ENCODE measurements around the gene EWSR1.

Gene EWSR1

DNA sequence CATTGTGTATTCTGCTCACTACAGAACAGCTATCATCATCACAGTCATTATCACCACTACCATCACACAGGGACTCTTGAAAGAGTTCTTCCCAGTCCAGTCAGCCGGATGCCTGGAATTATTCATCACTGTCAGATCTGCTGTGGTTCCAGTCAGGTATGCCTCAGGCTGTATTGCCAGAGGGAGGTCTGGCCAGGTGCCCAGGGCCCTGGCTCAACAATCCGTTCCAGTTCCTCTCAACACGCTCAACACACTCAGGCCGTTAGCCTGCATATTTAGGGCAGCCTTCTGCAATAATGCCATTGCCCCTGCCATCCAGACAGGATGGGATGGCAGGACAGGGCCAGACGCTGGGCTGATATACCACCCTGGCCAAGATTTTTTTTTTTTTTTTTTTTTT, 76.1 kb downstream of the EWSR1 start (continued):
- TF ChIP-seq, protein P1, sequence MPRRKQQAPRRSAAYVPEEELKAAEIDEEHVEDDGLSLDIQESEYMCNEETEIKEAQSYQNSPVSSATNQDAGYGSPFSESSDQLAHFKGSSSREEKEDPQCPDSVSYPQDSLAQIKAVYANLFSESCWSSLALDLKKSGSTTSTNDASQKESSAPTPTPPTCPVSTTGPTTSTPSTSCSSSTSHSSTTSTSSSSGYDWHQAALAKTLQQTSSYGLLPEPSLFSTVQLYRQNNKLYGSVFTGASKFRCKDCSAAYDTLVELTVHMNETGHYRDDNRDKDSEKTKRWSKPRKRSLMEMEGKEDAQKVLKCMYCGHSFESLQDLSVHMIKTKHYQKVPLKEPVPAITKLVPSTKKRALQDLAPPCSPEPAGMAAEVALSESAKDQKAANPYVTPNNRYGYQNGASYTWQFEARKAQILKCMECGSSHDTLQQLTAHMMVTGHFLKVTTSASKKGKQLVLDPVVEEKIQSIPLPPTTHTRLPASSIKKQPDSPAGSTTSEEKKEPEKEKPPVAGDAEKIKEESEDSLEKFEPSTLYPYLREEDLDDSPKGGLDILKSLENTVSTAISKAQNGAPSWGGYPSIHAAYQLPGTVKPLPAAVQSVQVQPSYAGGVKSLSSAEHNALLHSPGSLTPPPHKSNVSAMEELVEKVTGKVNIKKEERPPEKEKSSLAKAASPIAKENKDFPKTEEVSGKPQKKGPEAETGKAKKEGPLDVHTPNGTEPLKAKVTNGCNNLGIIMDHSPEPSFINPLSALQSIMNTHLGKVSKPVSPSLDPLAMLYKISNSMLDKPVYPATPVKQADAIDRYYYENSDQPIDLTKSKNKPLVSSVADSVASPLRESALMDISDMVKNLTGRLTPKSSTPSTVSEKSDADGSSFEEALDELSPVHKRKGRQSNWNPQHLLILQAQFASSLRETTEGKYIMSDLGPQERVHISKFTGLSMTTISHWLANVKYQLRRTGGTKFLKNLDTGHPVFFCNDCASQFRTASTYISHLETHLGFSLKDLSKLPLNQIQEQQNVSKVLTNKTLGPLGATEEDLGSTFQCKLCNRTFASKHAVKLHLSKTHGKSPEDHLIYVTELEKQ (tag by site-specific recombination; IDR thresholded peaks at IDR 0.05; ENCODE audit: borderline replicate concordance), result peak; percentile 63; the same call in 1 of the 2 replicates
- TF ChIP-seq ZSCAN23 (tag by site-specific recombination; IDR thresholded peaks at IDR 0.05), result 0 out of 2 replicates have a peak, but pooled peaks have one; percentile 24
- no peak for TF ChIP-seq GLIS2 (tag by site-specific recombination; IDR thresholded peaks at IDR 0.05)
- peak; percentile 72 for TF ChIP-seq ZBTB17 (tag by site-specific recombination; IDR thresholded peaks at IDR 0.05)
- no peak for TF ChIP-seq KLF16 (tag by site-specific recombination; IDR thresholded peaks at IDR 0.05)
- TF ChIP-seq ZSCAN16 (tag by site-specific recombination; IDR thresholded peaks at IDR 0.05), result 0 out of 2 replicates have a peak, but pooled peaks have one; percentile 3
- TF ChIP-seq KLF1 (tag by site-specific recombination; IDR thresholded peaks at IDR 0.05), result no peak
- 0 out of 2 replicates have a peak, but pooled peaks have one; percentile 20 for TF ChIP-seq KLF8 (tag by site-specific recombination; IDR thresholded peaks at IDR 0.05)
- TF ChIP-seq ZNF433 (tag by site-specific recombination; IDR thresholded peaks at IDR 0.05; ENCODE audit: low read depth), result no peak
- peak; percentile 39 for TF ChIP-seq ZNF366 (tag by site-specific recombination; conservative IDR thresholded peaks at IDR 0.05)
- TF ChIP-seq, protein P2, sequence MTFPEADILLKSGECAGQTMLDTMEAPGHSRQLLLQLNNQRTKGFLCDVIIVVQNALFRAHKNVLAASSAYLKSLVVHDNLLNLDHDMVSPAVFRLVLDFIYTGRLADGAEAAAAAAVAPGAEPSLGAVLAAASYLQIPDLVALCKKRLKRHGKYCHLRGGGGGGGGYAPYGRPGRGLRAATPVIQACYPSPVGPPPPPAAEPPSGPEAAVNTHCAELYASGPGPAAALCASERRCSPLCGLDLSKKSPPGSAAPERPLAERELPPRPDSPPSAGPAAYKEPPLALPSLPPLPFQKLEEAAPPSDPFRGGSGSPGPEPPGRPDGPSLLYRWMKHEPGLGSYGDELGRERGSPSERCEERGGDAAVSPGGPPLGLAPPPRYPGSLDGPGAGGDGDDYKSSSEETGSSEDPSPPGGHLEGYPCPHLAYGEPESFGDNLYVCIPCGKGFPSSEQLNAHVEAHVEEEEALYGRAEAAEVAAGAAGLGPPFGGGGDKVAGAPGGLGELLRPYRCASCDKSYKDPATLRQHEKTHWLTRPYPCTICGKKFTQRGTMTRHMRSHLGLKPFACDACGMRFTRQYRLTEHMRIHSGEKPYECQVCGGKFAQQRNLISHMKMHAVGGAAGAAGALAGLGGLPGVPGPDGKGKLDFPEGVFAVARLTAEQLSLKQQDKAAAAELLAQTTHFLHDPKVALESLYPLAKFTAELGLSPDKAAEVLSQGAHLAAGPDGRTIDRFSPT (tag by site-specific recombination; IDR thresholded peaks at IDR 0.05), result peak; percentile 86
- TF ChIP-seq INSM2 (tag by site-specific recombination; IDR thresholded peaks at IDR 0.05), result no peak
- TF ChIP-seq ZNF394 (tag by site-specific recombination; IDR thresholded peaks at IDR 0.05; ENCODE audit: borderline replicate concordance), result peak; percentile 28; the same call in 1 of the 2 replicates
- TF ChIP-seq, protein P3, sequence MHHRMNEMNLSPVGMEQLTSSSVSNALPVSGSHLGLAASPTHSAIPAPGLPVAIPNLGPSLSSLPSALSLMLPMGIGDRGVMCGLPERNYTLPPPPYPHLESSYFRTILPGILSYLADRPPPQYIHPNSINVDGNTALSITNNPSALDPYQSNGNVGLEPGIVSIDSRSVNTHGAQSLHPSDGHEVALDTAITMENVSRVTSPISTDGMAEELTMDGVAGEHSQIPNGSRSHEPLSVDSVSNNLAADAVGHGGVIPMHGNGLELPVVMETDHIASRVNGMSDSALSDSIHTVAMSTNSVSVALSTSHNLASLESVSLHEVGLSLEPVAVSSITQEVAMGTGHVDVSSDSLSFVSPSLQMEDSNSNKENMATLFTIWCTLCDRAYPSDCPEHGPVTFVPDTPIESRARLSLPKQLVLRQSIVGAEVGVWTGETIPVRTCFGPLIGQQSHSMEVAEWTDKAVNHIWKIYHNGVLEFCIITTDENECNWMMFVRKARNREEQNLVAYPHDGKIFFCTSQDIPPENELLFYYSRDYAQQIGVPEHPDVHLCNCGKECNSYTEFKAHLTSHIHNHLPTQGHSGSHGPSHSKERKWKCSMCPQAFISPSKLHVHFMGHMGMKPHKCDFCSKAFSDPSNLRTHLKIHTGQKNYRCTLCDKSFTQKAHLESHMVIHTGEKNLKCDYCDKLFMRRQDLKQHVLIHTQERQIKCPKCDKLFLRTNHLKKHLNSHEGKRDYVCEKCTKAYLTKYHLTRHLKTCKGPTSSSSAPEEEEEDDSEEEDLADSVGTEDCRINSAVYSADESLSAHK (tag by site-specific recombination; IDR thresholded peaks at IDR 0.05), result no peak
- no peak for TF ChIP-seq ZNF133 (tag by site-specific recombination; IDR thresholded peaks at IDR 0.05)
- peak; percentile 75 for TF ChIP-seq GLIS1 (tag by site-specific recombination; IDR thresholded peaks at IDR 0.05)
- no peak for TF ChIP-seq WT1 (tag by site-specific recombination; IDR thresholded peaks at IDR 0.05)
- TF ChIP-seq ZNF629 (tag by site-specific recombination; IDR thresholded peaks at IDR 0.05), result peak; percentile 67
- TF ChIP-seq ZNF280D (tag by site-specific recombination; IDR thresholded peaks at IDR 0.05), result no peak
- 0 out of 2 replicates have a peak, but pooled peaks have one; percentile 30 for TF ChIP-seq ZNF558 (tag by site-specific recombination; IDR thresholded peaks at IDR 0.05)
- TF ChIP-seq, protein P4, sequence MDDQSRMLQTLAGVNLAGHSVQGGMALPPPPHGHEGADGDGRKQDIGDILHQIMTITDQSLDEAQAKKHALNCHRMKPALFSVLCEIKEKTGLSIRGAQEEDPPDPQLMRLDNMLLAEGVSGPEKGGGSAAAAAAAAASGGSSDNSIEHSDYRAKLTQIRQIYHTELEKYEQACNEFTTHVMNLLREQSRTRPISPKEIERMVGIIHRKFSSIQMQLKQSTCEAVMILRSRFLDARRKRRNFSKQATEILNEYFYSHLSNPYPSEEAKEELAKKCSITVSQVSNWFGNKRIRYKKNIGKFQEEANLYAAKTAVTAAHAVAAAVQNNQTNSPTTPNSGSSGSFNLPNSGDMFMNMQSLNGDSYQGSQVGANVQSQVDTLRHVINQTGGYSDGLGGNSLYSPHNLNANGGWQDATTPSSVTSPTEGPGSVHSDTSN (CRISPR knock-in tag; IDR thresholded peaks at IDR 0.05), result no peak
- TF ChIP-seq IKZF3 (tag by site-specific recombination; IDR thresholded peaks at IDR 0.05), result peak; percentile 48; the same call in 1 of the 2 replicates
- no peak for TF ChIP-seq ZNF23 (tag by site-specific recombination; IDR thresholded peaks at IDR 0.05; ENCODE audit: borderline replicate concordance)
- TF ChIP-seq ZNF549 (tag by site-specific recombination; IDR thresholded peaks at IDR 0.05), result no peak
- TF ChIP-seq ZNF660 (tag by site-specific recombination; IDR thresholded peaks at IDR 0.05), result no peak; the same call in 1 of the 2 replicates
- TF ChIP-seq ZNF677 (tag by site-specific recombination; IDR thresholded peaks at IDR 0.05), result no peak

All from HEK293 (cell line).